HEK293T (cell line): ENCODE results near the gene RELT.

Experiments
- BHLHE40 ChIP-seq: fragments of 450-650 bp; IDR thresholded peaks from 2 replicates; pipeline ENCODE4 v1.6.1; 2016; ENCODE audit warnings: mild to moderate bottlenecking, moderate library complexity, borderline replicate concordance
- ELF4 ChIP-seq: fragments of 450-650 bp; IDR thresholded peaks from 2 replicates; pipeline ENCODE4 v1.6.1; 2017; ENCODE audit warnings: antibody characterized with exemption
- FOXA1 ChIP-seq: fragments of 450-650 bp; IDR thresholded peaks from 2 replicates; pipeline ENCODE4 v1.6.1; 2016; ENCODE audit warnings: mild to moderate bottlenecking
- LEF1 ChIP-seq: fragments of 450-650 bp; IDR thresholded peaks from 2 replicates; pipeline ENCODE4 v1.6.1; 2017; ENCODE audit warnings: mild to moderate bottlenecking, borderline replicate concordance
- NFRKB ChIP-seq: fragments of 450-650 bp; IDR thresholded peaks from 2 replicates; pipeline ENCODE4 v1.6.1; 2016; ENCODE audit warnings: mild to moderate bottlenecking, moderate library complexity
- PKNOX1 ChIP-seq: fragments of 450-650 bp; IDR thresholded peaks from 2 replicates; pipeline ENCODE4 v1.6.1; 2016
- SP1 ChIP-seq: fragments of 450-650 bp; IDR thresholded peaks from 2 replicates; pipeline ENCODE4 v1.6.1; 2017
- SUZ12 ChIP-seq: fragments of 450-650 bp; IDR thresholded peaks from 2 replicates; pipeline ENCODE4 v1.6.1; 2016; ENCODE audit warnings: mild to moderate bottlenecking
- TARDBP ChIP-seq: fragments of 450-650 bp; IDR thresholded peaks from 2 replicates; pipeline ENCODE4 v1.6.1; 2016

DNA sequence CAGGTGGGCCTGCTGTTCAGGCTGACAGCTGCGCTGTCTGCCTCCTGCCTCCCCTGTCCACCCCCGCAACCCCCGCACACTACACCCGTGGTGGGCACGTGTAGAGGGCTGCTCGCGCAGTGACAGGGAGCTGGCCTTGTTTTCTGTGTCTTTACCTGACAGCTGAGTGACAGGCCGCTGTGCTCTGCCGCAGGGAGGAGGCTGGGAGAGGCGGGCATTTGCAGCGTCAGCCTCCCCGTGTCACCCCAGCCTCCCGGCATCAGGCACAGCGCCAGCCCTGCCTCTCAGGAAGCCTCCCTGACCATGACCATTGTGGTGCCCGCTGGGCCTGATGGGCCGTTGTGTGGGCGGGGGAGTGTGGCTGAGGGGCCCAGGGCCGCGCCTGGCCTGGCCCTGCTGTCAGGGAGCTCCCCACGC lies 32.0 kb upstream of the RELT start:
- no peak for TF ChIP-seq TARDBP
- no peak for TF ChIP-seq SP1
- TF ChIP-seq NFRKB, result no peak
- TF ChIP-seq PKNOX1, result no peak
- no peak for TF ChIP-seq LEF1
- no peak for TF ChIP-seq SUZ12
- TF ChIP-seq ELF4, result no peak
- TF ChIP-seq BHLHE40, result no peak
- no peak for TF ChIP-seq FOXA1
